A673 (cell line): Measurements from ENCODE around the gene CHD8. TPM values are rescaled to one million over a fixed set of nuclear protein-coding genes. Genes with fewer than 3 reads are reported as not detected.

Experiments
- BruUV-seq: library from RNA; stranded (reverse); fragments of 400-500 nt; replicated peaks from 2 replicates; lab custom pipeline; 2021; lab: Mats Ljungman, UMichigan
- CTCF ChIA-PET: fragments of 300-600 bp; sonication (Branson Sonifier 250); formaldehyde crosslinking; loops from one replicate; lab custom pipeline; 2022; ENCODE audit warnings: antibody characterized with exemption; lab: Charles Lee
- POLR2A ChIA-PET: fragments of 300-600 bp; sonication (Branson Sonifier 250); formaldehyde crosslinking; loops from one replicate; lab custom pipeline; 2022; ENCODE audit warnings: antibody characterized with exemption; ENCODE audit not compliant: low non-redundant PET; lab: Charles Lee
- DNase-seq: peaks from one replicate; pipeline ENCODE4 v3.0.0-alpha.2; 2015; ENCODE audit warnings: low spot score
- H3K27ac ChIP-seq: fragments of 200-600 bp; sonication (generic); 2 replicates; pipeline ENCODE4 v1.5.1; 2016; ENCODE audit warnings: mixed run types, low read depth, mild to moderate bottlenecking, mixed read lengths, antibody characterized with exemption, low read length; ENCODE audit not compliant: poor library complexity, severe bottlenecking
- H3K27me3 ChIP-seq: fragments of 200-600 bp; sonication (generic); replicated peaks from 2 replicates; pipeline ENCODE4 v1.6.1; 2017; ENCODE audit warnings: mixed run types, low read depth, mild to moderate bottlenecking, mixed read lengths, antibody characterized with exemption, low read length; ENCODE audit not compliant: insufficient read depth, poor library complexity
- H3K36me3 ChIP-seq: fragments of 200-600 bp; sonication (generic); 2 replicates; pipeline ENCODE4 v1.6.1; 2016; ENCODE audit warnings: mixed run types, mild to moderate bottlenecking, mixed read lengths, antibody characterized with exemption, low read length; ENCODE audit not compliant: insufficient read depth, poor library complexity, severe bottlenecking
- H3K4me1 ChIP-seq: fragments of 200-600 bp; sonication (generic); 2 replicates; pipeline ENCODE4 v1.6.1; 2017; ENCODE audit warnings: mixed run types, mild to moderate bottlenecking, mixed read lengths, antibody characterized with exemption, low read length; ENCODE audit not compliant: insufficient read depth, poor library complexity, severe bottlenecking
- H3K4me3 ChIP-seq: fragments of 200-600 bp; sonication (generic); 2 replicates; pipeline ENCODE4 v1.5.1; 2016; ENCODE audit warnings: low read depth, mixed run types, mild to moderate bottlenecking, mixed read lengths, low read length; ENCODE audit not compliant: poor library complexity, severe bottlenecking
- H3K9me3 ChIP-seq: fragments of 200-600 bp; sonication (generic); 2 replicates; pipeline ENCODE4 v1.6.1; 2016; ENCODE audit warnings: mixed run types, low read depth, mild to moderate bottlenecking, mixed read lengths, antibody characterized with exemption, low read length; ENCODE audit not compliant: poor library complexity, severe bottlenecking
- EZH2 ChIP-seq: fragments of 200-600 bp; sonication (generic); IDR thresholded peaks from 2 replicates; pipeline ENCODE4 v1.6.1; 2017; ENCODE audit warnings: borderline replicate concordance, low read depth, mild to moderate bottlenecking, mixed read lengths, antibody characterized with exemption, low read length; ENCODE audit not compliant: poor library complexity, severe bottlenecking
- intact Hi-C: fragments of 100-400 bp; cut with micrococcal nuclease; formaldehyde crosslinking; loops from one replicate; pipeline ENCODE4 v1.10.0; 2022; ENCODE audit not compliant: unreplicated experiment
- total RNA-seq: library from RNA; stranded (reverse); gene quantifications from 2 replicates; pipeline ENCODE4 v1.2.3, GENCODE V29; 2021
- TF ChIP-seq, protein P1 (sequence below): fragments of 300-800, 200-600 bp; sonication (generic); conservative IDR thresholded peaks from 2 replicates; pipeline ENCODE4 v1.5.1; 2017; ENCODE audit warnings: low read depth, mild to moderate bottlenecking, antibody characterized with exemption, low read length, moderate library complexity, mixed read lengths

The CHD8 gene
- total RNA-seq, 1 experiment from 2014 or later, result 128 TPM

DNA sequence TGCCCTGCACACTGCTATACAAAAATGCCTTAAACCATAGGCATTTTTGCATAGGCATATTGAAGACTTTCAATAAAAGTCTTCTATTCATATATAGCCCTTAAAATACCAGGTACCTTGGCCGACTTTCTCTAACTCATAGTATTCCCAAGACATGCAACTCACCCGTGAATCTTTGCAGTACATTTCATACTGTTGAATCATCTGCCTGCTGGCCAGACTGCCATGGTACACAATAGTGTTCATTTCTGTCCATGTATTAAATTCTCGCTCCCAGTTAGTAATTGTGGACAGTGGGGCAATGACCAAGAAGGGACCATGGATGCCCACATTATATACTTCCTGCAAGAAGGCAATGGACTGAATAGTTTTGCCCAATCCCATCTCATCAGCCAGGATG lies 47.8 kb downstream of the CHD8 start:
- POLR2A ChIA-PET, result no interaction called here
- H3K36me3 ChIP-seq, result peaks cover 99% of the 10 kb centered on the region
- no peak overlapping the region for H3K27ac ChIP-seq

DNA sequence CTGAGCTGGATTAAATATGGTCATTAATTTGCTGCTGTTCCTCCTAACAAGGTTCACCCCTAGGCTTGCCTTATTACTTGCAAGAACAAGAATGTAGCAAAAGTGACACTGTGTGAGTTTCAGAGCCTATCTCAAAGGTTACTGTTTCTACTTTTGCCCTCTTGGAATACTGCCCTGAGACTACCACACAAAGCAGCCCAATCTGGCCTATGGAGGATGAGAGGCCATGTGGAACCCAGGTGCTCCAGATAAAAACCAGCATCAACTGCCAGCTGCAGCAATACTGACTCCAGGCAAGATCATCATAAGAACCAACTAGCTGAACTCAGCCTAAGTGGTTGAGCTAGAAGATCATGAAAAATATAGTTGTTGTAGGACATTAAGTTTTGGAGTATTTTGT lies 49.7 kb downstream of the CHD8 start:
- no peak overlapping the region for H3K4me3 ChIP-seq
- DNase-seq, result no peak
- ChIA-PET CTCF (no interaction called here), POLR2A (no interaction called here)
- TF ChIP-seq, protein P1, sequence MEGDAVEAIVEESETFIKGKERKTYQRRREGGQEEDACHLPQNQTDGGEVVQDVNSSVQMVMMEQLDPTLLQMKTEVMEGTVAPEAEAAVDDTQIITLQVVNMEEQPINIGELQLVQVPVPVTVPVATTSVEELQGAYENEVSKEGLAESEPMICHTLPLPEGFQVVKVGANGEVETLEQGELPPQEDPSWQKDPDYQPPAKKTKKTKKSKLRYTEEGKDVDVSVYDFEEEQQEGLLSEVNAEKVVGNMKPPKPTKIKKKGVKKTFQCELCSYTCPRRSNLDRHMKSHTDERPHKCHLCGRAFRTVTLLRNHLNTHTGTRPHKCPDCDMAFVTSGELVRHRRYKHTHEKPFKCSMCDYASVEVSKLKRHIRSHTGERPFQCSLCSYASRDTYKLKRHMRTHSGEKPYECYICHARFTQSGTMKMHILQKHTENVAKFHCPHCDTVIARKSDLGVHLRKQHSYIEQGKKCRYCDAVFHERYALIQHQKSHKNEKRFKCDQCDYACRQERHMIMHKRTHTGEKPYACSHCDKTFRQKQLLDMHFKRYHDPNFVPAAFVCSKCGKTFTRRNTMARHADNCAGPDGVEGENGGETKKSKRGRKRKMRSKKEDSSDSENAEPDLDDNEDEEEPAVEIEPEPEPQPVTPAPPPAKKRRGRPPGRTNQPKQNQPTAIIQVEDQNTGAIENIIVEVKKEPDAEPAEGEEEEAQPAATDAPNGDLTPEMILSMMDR, result no peak
- no peak for TF ChIP-seq EZH2
- no peaks in the 10 kb centered on the region for H3K9me3 ChIP-seq
- no peaks in the 10 kb centered on the region for H3K27me3 ChIP-seq
- peaks cover 100% of the 10 kb centered on the region for H3K36me3 ChIP-seq
- intact Hi-C loops, result loop anchor here (5.0 kb wide), 1 partner anchor 49 kb away; no protein-coding TSS in a partner anchor
- no peaks in the 10 kb centered on the region for H3K4me1 ChIP-seq
- no TSS peak for BruUV-seq
- no peak overlapping the region for H3K27ac ChIP-seq

More for the DNA sequence above, 47.8 kb downstream of the CHD8 start:
- intact Hi-C loops, result loop anchor here (5.0 kb wide), 1 partner anchor 51 kb away; no protein-coding TSS in a partner anchor
- Histone ChIP-seq H3K9me3 (no peaks in the 10 kb centered on the region), H3K4me3 (no peak overlapping the region), H3K27me3 (no peaks in the 10 kb centered on the region), H3K4me1 (no peaks in the 10 kb centered on the region)
- DNase-seq, result no peak
- BruUV-seq, result no TSS peak
- TF ChIP-seq, protein P1, result no peak
- no peak for TF ChIP-seq EZH2
- CTCF ChIA-PET, result no interaction called here

DNA sequence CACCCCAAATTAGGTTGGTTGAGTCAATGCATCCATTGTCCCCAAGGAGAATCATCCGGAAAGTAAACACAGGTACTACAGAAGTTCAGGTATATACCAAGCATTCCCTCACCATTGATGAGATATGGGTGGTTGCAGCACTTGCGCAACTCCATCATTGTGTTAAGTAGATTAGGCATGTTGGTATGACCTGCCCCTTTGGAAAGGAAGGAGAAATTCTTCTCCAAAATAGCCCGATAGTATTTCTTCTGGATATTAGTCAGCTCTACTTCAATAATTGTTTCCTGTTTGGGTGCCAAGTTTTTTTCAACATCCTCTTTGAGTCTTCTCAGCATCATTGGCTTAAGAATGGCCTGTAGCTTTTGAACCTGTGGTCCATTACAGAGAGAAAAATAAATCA lies 50.8 kb downstream of the CHD8 start:
- intact Hi-C loops, result loop anchor here (5.0 kb wide), 1 partner anchor 48 kb away; no protein-coding TSS in a partner anchor

More for the DNA sequence above, 50.8 kb downstream of the CHD8 start:
- ChIA-PET CTCF (no interaction called here), POLR2A (no interaction called here)
- Histone ChIP-seq H3K9me3 (no peaks in the 10 kb centered on the region), H3K36me3 (peaks cover 100% of the 10 kb centered on the region), H3K4me3 (no peak overlapping the region), H3K27me3 (no peaks in the 10 kb centered on the region), H3K27ac (no peak overlapping the region), H3K4me1 (no peaks in the 10 kb centered on the region)
- peak; percentile 14 for DNase-seq
- TF ChIP-seq, protein P1, result no peak
- no peak for TF ChIP-seq EZH2
- no TSS peak for BruUV-seq
